IMR-90 (cell line): ENCODE measurements around the gene PBX4. TPM values are rescaled to one million over a fixed set of nuclear protein-coding genes. Genes with fewer than 3 reads are reported as not detected.
A peak's percentile ranks its signal among the peaks of the same experiment; 100 is the strongest.

Experiments used
- ATAC-seq: fragments of 200-7000 bp; cut with Tn5 transposase; 2 replicates; pipeline ENCODE4 v1.9.1; 2020; ENCODE audit warnings: low read depth, mild to moderate bottlenecking, moderate library complexity
- BruUV-seq: library from RNA; stranded (reverse); fragments of 400-500 nt; replicated peaks from 2 replicates; lab custom pipeline; 2021; lab: Mats Ljungman, UMichigan
- CTCF ChIA-PET: fragments of 300-600 bp; formaldehyde crosslinking; extraction: SDS; loops from one replicate; lab custom pipeline; 2021; ENCODE audit warnings: antibody characterized with exemption; lab: Yijun Ruan, JAX
- POLR2A ChIA-PET: fragments of 300-600 bp; sonication (Branson Sonifier 250); formaldehyde crosslinking; loops from one replicate; lab custom pipeline; 2022; ENCODE audit warnings: antibody characterized with exemption; ENCODE audit not compliant: unreplicated experiment; lab: Charles Lee
- DNase-seq: peaks from one replicate; pipeline ENCODE4 v3.0.0; 2013
- H2AFZ ChIP-seq: replicated peaks from 2 replicates; pipeline ENCODE3; 2013; ENCODE audit warnings: low read length, mild to moderate bottlenecking; ENCODE audit not compliant: poor library complexity
- H2AK5ac ChIP-seq: 2 replicates; pipeline ENCODE4 v1.6.1; 2013; ENCODE audit warnings: low read depth, low read length, inconsistent platforms
- H2AK9ac ChIP-seq: replicated peaks from 2 replicates; pipeline ENCODE3; 2013; ENCODE audit warnings: mild to moderate bottlenecking, low read depth, low read length, moderate library complexity; ENCODE audit not compliant: poor library complexity
- H2BK120ac ChIP-seq: 2 replicates; pipeline ENCODE4 v1.6.1; 2013; ENCODE audit warnings: low read depth, low read length, inconsistent platforms
- H2BK15ac ChIP-seq: 3 replicates; pipeline ENCODE4 v1.6.1; 2013; ENCODE audit warnings: low read depth, low read length, inconsistent platforms
- H2BK20ac ChIP-seq: 2 replicates; pipeline ENCODE4 v1.6.1; 2013; ENCODE audit warnings: low read depth, mild to moderate bottlenecking, inconsistent platforms, low read length, moderate library complexity
- H2BK5ac ChIP-seq: 2 replicates; pipeline ENCODE4 v1.6.1; 2013; ENCODE audit warnings: mild to moderate bottlenecking, low read depth, low read length, inconsistent platforms; ENCODE audit not compliant: poor library complexity, severe bottlenecking
- H3K14ac ChIP-seq: replicated peaks from 2 replicates; pipeline ENCODE4 v1.6.1; 2013; ENCODE audit warnings: low read depth, low read length, inconsistent platforms
- H3K18ac ChIP-seq: 2 replicates; pipeline ENCODE4 v1.6.1; 2013; ENCODE audit warnings: low read depth, low read length, control low read depth
- H3K23ac ChIP-seq: 2 replicates; pipeline ENCODE4 v1.6.1; 2013; ENCODE audit warnings: low read depth, low read length, inconsistent platforms
- H3K27ac ChIP-seq: 2 replicates; pipeline ENCODE4 v1.5.1; 2013; ENCODE audit warnings: mild to moderate bottlenecking, control low read depth, low read length; ENCODE audit not compliant: insufficient read depth
- H3K27me3 ChIP-seq: 2 replicates; pipeline ENCODE4 v1.6.1; 2013; ENCODE audit warnings: low read length; ENCODE audit not compliant: control insufficient read depth, insufficient read depth
- H3K36me3 ChIP-seq: 2 replicates; pipeline ENCODE4 v1.6.1; 2013; ENCODE audit warnings: low read length, mixed read lengths; ENCODE audit not compliant: control insufficient read depth, insufficient read depth
- H3K4ac ChIP-seq: 2 replicates; pipeline ENCODE4 v1.6.1; 2013; ENCODE audit warnings: low read depth, low read length, inconsistent platforms
- H3K4me1 ChIP-seq: 2 replicates; pipeline ENCODE4 v1.6.1; 2013; ENCODE audit warnings: low read length, mixed read lengths; ENCODE audit not compliant: control insufficient read depth, insufficient read depth
- H3K4me2 ChIP-seq: 2 replicates; pipeline ENCODE4 v1.6.1; 2013; ENCODE audit warnings: low read depth, mild to moderate bottlenecking, control low read depth, low read length, moderate library complexity
- H3K4me3 ChIP-seq: 2 replicates; pipeline ENCODE4 v1.5.1; 2013; ENCODE audit warnings: low read depth, mild to moderate bottlenecking, control low read depth, low read length, moderate library complexity; ENCODE audit not compliant: insufficient read depth
- H3K56ac ChIP-seq: 2 replicates; pipeline ENCODE4 v1.6.1; 2013; ENCODE audit warnings: low read length, inconsistent platforms; ENCODE audit not compliant: insufficient read depth; ENCODE audit errors: extremely low read depth
- H3K79me1 ChIP-seq, 2 experiments: 2 replicates each; pipeline ENCODE4 v1.6.1; 2013; ENCODE audit warnings: low read length in 2 of 2, inconsistent platforms in 1 of 2, low read depth in 1 of 2
- H3K9ac ChIP-seq: 2 replicates; pipeline ENCODE4 v1.6.1; 2013; ENCODE audit warnings: low read depth, low read length, control low read depth
- H3K9me1 ChIP-seq: 2 replicates; pipeline ENCODE4 v1.6.1; 2013; ENCODE audit warnings: low read length, inconsistent platforms; ENCODE audit not compliant: insufficient read depth
- H3K9me3 ChIP-seq: 2 replicates; pipeline ENCODE4 v1.6.1; 2013; ENCODE audit warnings: low read length; ENCODE audit not compliant: control insufficient read depth, insufficient read depth
- H4K20me1 ChIP-seq: 2 replicates; pipeline ENCODE4 v1.6.1; 2013; ENCODE audit warnings: low read length, inconsistent platforms; ENCODE audit not compliant: insufficient read depth
- H4K5ac ChIP-seq: 2 replicates; pipeline ENCODE4 v1.6.1; 2013; ENCODE audit warnings: mild to moderate bottlenecking, low read depth, low read length, control low read depth
- H4K8ac ChIP-seq, 2 experiments: 2 replicates each; pipeline ENCODE4 v1.6.1; 2013; ENCODE audit warnings: low read depth in 2 of 2, low read length in 2 of 2, control low read depth in 1 of 2, inconsistent platforms in 1 of 2
- H4K91ac ChIP-seq: 2 replicates; pipeline ENCODE4 v1.6.1; 2013; ENCODE audit warnings: low read depth, low read length, inconsistent platforms; ENCODE audit not compliant: insufficient read depth
- BHLHE40 ChIP-seq: fragments of 150-350 bp; IDR thresholded peaks from 2 replicates; pipeline ENCODE4 v1.6.1; 2016; ENCODE audit warnings: mild to moderate bottlenecking, low read depth, low read length
- MAFK ChIP-seq: IDR thresholded peaks from 2 replicates; pipeline ENCODE4 v1.6.1; 2012; ENCODE audit warnings: low read depth, low read length, improper control_type of control experiment
- MXI1 ChIP-seq: IDR thresholded peaks from 2 replicates; pipeline ENCODE4 v1.6.1; 2012; ENCODE audit warnings: low read depth, mild to moderate bottlenecking, low read length, moderate library complexity, borderline replicate concordance
- NFE2L2 ChIP-seq: fragments of 150-350 bp; IDR thresholded peaks from 2 replicates; pipeline ENCODE4 v1.6.1; 2016; ENCODE audit warnings: low read depth, mild to moderate bottlenecking, low read length
- RAD21 ChIP-seq: IDR thresholded peaks from 2 replicates; pipeline ENCODE4 v1.6.1; 2012; ENCODE audit warnings: low read length, improper control_type of control experiment
- RCOR1 ChIP-seq: IDR thresholded peaks from 2 replicates; pipeline ENCODE4 v1.6.1; 2012; ENCODE audit warnings: mild to moderate bottlenecking, low read length, improper control_type of control experiment; ENCODE audit not compliant: insufficient replicate concordance
- RFX5 ChIP-seq: IDR thresholded peaks from 2 replicates; pipeline ENCODE4 v1.8.0; 2012; ENCODE audit warnings: low read depth, mild to moderate bottlenecking, low read length, moderate library complexity
- WGBS, 2 experiments: methylation state at CpG; one replicate each; pipeline versions ENCODE4 v1.1.5 to v1.1.7; 2013; ENCODE audit warnings: missing lambda C conversion rate in 2 of 2; ENCODE audit not compliant: insufficient read length in 1 of 2; ENCODE audit errors: extremely low coverage in 2 of 2; 5-methylcytosine and 5-hydroxymethylcytosine counted together
- dilution Hi-C: fragments of 300-500 bp; cut with HindIII; formaldehyde crosslinking; loops from one replicate; pipeline ENCODE4 v1.14.3; 2018; ENCODE audit warnings: low sequenced_read_pairs; ENCODE audit not compliant: unreplicated experiment
- in situ Hi-C: fragments of 300-500 bp; cut with MboI; formaldehyde crosslinking; loops from 3 replicates; pipeline ENCODE4 v1.14.3; 2019; ENCODE audit warnings: low sequenced_read_pairs, inconsistent platforms, mixed read lengths
- intact Hi-C: fragments of 100-400 bp; cut with micrococcal nuclease; formaldehyde crosslinking; loops from 2 replicates; pipeline ENCODE4 v1.10.0; 2022
- polyA plus RNA-seq, 3 experiments: library from polyadenylated mRNA; depleted of rRNA; stranded (reverse); fragments of >200 nt; gene quantifications; 2 replicates each; pipeline ENCODE4 v1.2.3, GENCODE V29; 2012; ENCODE audit warnings: low replicate concordance in 1 of 3
- total RNA-seq: library from RNA; depleted of rRNA; stranded (reverse); fragments of >200 nt; gene quantifications from 2 replicates; pipeline ENCODE4 v1.2.3, GENCODE V29; 2012

Gene PBX4
- total and polyA plus RNA-seq, 2 of the 4 experiments (the other 2 are of a cell fraction): 0.90 to 2.9 TPM

DNA sequence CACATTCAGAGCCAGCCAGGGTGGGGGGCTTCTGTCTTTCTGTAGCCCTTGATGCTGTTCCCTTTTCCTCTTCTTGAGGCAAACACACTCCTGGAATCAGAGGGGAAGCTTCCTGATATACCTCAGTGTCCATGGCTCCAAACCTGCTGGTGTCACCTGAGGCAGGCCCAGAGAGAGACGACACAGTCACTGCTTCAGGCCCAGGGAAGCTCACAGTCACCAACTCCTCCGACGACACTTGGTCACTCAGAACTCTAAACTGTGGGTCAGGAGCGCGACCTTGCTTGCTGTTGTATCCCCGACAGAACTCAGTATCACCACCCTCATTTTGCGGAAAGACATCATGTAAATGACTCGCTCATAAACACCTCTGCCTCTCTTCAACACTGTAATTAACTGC lies 43.9 kb upstream of the PBX4 start:
- H3K18ac ChIP-seq: no peak overlapping the region
- intact Hi-C loops: loop anchor here (2.0 kb wide), 1 partner anchor 114 kb away; no protein-coding TSS in a partner anchor
- no peaks in the 10 kb centered on the region for H3K27me3 ChIP-seq
- H3K9me3 ChIP-seq: no peaks in the 10 kb centered on the region
- H3K27ac ChIP-seq: no peak overlapping the region
- no peak overlapping the region for H4K5ac ChIP-seq
- no peak overlapping the region for H4K91ac ChIP-seq
- peaks cover 20 to 42% of the 10 kb centered on the region in 2 experiments for H3K79me1 ChIP-seq
- H2AK5ac ChIP-seq: peak overlapping the region; percentile 71; the same call in 1 of the 2 replicates
- H2BK20ac ChIP-seq: no peak overlapping the region
- ATAC-seq: no peak
- no peak overlapping the region for H2BK120ac ChIP-seq
- H3K4me2 ChIP-seq: peak overlapping the region; percentile 92
- TF ChIP-seq RAD21 (no peak), RCOR1 (no peak), NFE2L2 (no peak), RFX5 (no peak), MXI1 (no peak), MAFK (no peak), BHLHE40 (no peak)
- dilution Hi-C loops: no loop called here
- 0 out of 2 replicates have a peak overlapping the region, but pooled peaks have one; percentile 4 for H3K14ac ChIP-seq
- peak overlapping the region; percentile 76 for H2AK9ac ChIP-seq
- POLR2A ChIA-PET: no interaction called here
- CTCF ChIA-PET: no interaction called here
- no peak overlapping the region for H2BK15ac ChIP-seq
- peaks cover 22% of the 10 kb centered on the region for H3K9me1 ChIP-seq
- in situ Hi-C loops: no loop called here
- DNase-seq: no peak
- H3K9ac ChIP-seq: peak overlapping the region; percentile 62; the same call in 1 of the 2 replicates
- H4K20me1 ChIP-seq: peaks cover 38% of the 10 kb centered on the region
- peaks cover 7% of the 10 kb centered on the region; the same call in 1 of the 2 replicates for H3K4me1 ChIP-seq
- H2AFZ ChIP-seq: no peak overlapping the region
- BruUV-seq: no TSS peak
- peak overlapping the region; percentile 76 for H3K23ac ChIP-seq
- no peak overlapping the region for H3K4ac ChIP-seq
- H3K4me3 ChIP-seq: peak overlapping the region; percentile 78; the same call in 1 of the 2 replicates
- H4K8ac ChIP-seq: no peak overlapping the region
- H3K36me3 ChIP-seq: peaks cover 24% of the 10 kb centered on the region
- H3K56ac ChIP-seq: no peak overlapping the region
- H2BK5ac ChIP-seq: no peak overlapping the region
- WGBS, 2 experiments: 72% methylated on average over 6 of the region's 8 CpGs; no CpG with 5 or more reads in 1 of the 2 experiments
